Activated T-helper 1 cell treated with Interleukin-2 at 50 U/mL for 16 hours (primary cell): ENCODE measurements around the gene SNRNP48.
A peak's percentile ranks its signal among the peaks of the same experiment; 100 is the strongest.

ENCODE experiments used
- DNase-seq: peaks from one replicate; pipeline ENCODE4 v3.0.0-alpha.2; 2020; ENCODE audit warnings: low read depth

The SNRNP48 gene

GRCh38 chr6:7589949-7590917 lies at the start of gene SNRNP48:
SNRNP48 (plus strand) TSS chr6:7590198; CDS start chr6:7590258, 60 bp downstream.
- DNase-seq = peak; percentile 79

- DNase-seq = no peak
These were observed 49.4 kb upstream of the SNRNP48 start for GRCh38 chr6:7540595-7540994.

- no peak for DNase-seq
These were observed 48.6 kb upstream of the SNRNP48 start, which contains the start of gene DSP for GRCh38 chr6:7541175-7542064. DSP (plus strand) TSS chr6:7541671; CDS start chr6:7541916, 245 bp downstream.

- DNase-seq = no peak
These were observed 47.7 kb upstream of the SNRNP48 start for GRCh38 chr6:7542065-7542873.

- no peak for DNase-seq
These were observed 46.9 kb upstream of the SNRNP48 start for GRCh38 chr6:7542874-7543624.

GRCh38 chr6:7543789-7544424 lies 46.1 kb upstream of the SNRNP48 start:
- DNase-seq = no peak

- no peak for DNase-seq
These were observed 45.4 kb upstream of the SNRNP48 start for GRCh38 chr6:7544597-7544996.

GRCh38 chr6:7545316-7546019 lies 44.5 kb upstream of the SNRNP48 start:
- no peak for DNase-seq

- DNase-seq = no peak
These were observed 44.0 kb upstream of the SNRNP48 start for GRCh38 chr6:7546020-7546369.

- DNase-seq = no peak
These were observed 43.6 kb upstream of the SNRNP48 start for GRCh38 chr6:7546383-7546782.

GRCh38 chr6:7546896-7547295 lies 43.1 kb upstream of the SNRNP48 start:
- no peak for DNase-seq

GRCh38 chr6:7547315-7547714 lies 42.7 kb upstream of the SNRNP48 start:
- no peak for DNase-seq

GRCh38 chr6:7550433-7550801 lies 39.6 kb upstream of the SNRNP48 start:
- DNase-seq = no peak

GRCh38 chr6:7554533-7555275 lies 35.3 kb upstream of the SNRNP48 start:
- no peak for DNase-seq

- no peak for DNase-seq
These were observed 34.3 kb upstream of the SNRNP48 start for GRCh38 chr6:7555671-7556070.

- no peak for DNase-seq
These were observed 33.4 kb upstream of the SNRNP48 start for GRCh38 chr6:7556394-7557106.

- DNase-seq = no peak
These were observed 32.3 kb upstream of the SNRNP48 start for GRCh38 chr6:7557652-7558051.

- no peak for DNase-seq
These were observed 31.2 kb upstream of the SNRNP48 start for GRCh38 chr6:7558781-7559180.

GRCh38 chr6:7559196-7559595 lies 30.8 kb upstream of the SNRNP48 start:
- no peak for DNase-seq
